GM10266 (cell line): Measurements from ENCODE around the gene COX17.

ENCODE experiments used
- DNase-seq: peaks from one replicate; pipeline ENCODE4 v3.0.0; 2012; ENCODE audit errors: extremely low spot score
- TF ChIP-seq, protein P1 (sequence below): IDR thresholded peaks from 2 replicates; pipeline ENCODE4 v1.5.1; 2012; ENCODE audit warnings: mild to moderate bottlenecking, low read depth; ENCODE audit not compliant: control insufficient read depth, insufficient read depth; ENCODE audit errors: missing control alignments

The COX17 gene

DNA sequence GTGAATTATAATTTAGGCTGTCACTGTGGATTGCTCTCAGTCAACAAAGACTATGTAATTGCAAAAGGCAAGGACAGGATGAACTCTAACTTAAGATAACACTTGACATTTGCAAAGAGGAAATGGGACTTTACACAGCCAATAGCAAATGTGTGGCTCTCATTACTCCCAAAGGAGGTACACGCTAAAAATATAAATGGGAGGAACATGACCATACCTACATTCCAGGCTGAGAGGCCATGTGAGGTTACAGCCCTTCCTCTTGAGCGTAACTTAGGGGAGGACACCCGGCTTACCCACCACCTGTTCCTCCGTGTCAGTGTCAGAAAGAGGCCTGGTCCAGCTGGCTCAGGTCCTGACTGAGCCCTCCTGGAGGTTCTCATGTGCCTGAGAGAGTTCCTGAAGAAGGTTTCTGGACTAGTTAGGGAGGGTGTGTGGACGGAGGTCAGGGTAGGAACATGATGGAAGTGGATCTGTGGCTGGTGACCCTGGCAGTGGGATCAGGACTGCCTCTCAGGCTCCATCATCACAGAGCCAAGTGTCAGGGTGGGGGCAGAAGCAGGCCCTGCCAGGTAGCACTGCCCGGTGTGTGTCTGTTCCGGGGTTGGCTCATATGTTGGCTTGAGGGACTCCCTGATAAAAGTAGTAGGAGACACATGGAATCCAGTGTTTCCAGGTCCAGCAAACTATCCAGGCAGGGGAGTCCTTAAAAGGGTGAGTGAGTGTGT is 24.7 kb downstream of the COX17 start:
- TF ChIP-seq, protein P1, sequence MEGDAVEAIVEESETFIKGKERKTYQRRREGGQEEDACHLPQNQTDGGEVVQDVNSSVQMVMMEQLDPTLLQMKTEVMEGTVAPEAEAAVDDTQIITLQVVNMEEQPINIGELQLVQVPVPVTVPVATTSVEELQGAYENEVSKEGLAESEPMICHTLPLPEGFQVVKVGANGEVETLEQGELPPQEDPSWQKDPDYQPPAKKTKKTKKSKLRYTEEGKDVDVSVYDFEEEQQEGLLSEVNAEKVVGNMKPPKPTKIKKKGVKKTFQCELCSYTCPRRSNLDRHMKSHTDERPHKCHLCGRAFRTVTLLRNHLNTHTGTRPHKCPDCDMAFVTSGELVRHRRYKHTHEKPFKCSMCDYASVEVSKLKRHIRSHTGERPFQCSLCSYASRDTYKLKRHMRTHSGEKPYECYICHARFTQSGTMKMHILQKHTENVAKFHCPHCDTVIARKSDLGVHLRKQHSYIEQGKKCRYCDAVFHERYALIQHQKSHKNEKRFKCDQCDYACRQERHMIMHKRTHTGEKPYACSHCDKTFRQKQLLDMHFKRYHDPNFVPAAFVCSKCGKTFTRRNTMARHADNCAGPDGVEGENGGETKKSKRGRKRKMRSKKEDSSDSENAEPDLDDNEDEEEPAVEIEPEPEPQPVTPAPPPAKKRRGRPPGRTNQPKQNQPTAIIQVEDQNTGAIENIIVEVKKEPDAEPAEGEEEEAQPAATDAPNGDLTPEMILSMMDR: no peak
- no peak for DNase-seq

DNA sequence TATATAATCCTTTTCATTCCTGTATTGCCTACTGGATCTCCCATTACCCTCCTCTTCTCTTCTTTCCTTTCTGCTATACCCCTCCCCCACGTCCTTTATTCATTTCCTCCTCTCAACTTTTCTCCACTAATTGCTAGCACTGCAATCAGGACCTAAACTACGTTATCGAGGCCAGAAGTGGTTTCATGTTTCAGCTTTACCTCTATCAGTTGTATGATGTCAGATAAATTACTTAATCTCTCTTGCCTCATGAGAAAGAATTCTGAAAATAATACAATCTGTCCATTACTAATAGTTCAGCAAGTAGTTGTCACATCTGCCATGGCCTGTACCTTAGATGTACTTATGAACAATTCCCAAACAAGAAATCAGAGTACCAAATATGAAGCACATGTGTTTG is 27.4 kb downstream of the COX17 start:
- TF ChIP-seq, protein P1: no peak
- DNase-seq: no peak

DNA sequence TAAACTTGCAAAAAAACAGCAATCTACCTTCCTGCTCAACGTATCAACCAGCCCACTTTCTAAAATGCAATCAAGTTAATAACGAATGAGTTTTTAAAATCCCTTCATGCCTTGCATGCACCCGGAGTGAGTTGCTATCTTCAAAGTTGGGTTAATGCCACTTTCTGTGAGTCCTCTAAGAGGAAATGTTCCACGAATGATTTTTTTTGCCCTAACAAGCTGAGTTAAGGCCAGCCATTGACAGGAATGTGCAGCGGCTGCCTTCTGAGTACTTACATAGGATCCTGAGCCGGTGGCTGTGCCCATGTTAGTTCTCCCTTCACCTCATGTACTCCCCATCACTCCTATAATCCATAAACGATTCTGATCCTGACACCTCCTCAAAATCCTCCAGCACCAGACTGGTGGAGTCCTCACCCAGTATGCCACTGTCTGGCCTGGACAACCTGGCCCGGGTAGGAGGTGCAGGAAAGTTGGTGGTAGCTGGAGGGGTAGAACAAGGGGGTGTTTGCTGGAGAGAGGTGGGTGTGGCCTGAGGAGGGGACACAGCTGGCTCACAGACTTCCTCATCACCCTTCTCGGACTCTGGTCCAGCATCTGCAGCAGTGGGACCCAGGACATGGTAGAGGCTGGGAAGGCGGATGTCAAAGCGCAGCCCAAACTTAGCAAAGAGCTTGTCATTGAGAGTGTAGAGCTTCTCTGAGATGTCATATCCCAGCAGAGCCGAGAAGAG is 29.2 kb downstream of the COX17 start:
- DNase-seq: no peak
- TF ChIP-seq, protein P1: no peak

DNA sequence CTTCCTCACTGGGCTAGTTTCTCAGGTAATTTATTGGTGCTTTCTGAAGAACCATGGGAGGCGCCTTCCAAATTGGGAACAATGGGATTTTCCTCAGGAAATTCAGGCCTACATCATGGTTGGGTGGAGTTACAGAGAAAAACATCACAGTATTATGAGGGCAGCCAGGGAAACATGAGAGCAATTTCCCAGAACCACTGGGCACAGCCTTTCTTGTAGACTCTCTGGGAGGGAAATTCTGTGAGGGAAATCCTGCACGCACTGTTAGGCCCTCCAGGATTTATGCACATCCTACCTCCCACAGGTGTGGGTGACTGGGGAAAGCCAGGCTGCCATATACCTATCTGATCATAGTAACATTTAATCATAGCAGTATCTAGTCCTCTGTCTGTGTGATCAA is 30.0 kb downstream of the COX17 start:
- TF ChIP-seq, protein P1: no peak
- DNase-seq: no peak

DNA sequence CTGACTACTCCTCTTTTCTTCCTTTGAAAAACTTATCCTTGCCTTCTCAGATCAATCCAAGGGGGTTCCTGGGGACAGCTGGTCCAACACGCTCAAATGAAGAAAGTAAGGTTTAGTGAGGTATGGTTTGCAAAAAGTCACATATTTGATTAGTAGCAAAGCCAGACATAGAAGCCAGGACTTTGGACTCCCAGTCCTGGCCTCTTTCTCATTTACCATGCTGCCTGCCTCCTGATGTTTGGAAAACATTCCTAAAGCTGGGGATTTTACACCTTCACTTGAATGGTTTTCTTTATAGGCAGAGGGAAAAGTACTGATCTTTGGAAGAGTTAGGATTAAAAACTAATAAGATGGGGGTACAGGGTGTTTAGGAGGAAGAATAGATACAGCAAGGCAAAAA is 31.4 kb downstream of the COX17 start:
- no peak for DNase-seq
- TF ChIP-seq, protein P1: no peak

DNA sequence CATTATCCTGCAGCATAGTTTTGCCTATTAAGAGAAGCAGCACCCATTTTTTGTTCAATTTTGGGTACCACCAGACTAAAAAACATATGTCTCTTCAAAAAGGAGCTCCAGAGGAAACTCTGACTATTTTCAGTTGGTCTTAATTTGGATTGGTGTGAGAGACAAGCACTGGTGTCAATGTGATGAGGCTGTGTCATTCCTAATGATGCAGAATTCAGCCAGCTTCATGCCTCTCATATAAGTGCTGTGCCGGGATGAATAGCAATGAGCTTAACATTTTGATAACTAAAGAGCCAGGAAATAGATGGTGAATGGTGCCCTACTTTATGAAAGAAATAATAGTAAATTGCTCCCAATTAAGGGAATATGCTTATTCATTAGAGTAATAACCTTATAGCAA is 32.7 kb downstream of the COX17 start:
- TF ChIP-seq, protein P1: no peak
- DNase-seq: no peak

DNA sequence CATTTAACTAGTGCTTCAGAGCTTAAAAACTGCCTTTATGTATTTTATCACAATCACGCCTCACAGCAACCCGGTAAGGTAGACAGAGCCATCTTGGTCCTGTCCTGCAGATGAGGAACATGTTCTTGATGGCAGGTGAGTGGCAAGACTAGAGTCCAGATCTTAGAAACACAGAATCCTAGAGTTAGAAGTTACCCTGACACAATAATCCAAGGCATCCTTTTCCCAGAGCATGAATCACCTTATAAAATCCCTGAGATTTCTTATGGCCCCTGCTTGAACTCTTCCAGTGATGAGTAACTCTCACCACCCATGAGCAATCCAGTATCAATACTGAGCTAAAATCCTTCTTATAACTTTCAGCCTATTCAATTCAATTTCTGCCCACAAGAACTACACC is 33.7 kb downstream of the COX17 start:
- TF ChIP-seq, protein P1: no peak
- DNase-seq: no peak
